Subcutaneous abdominal adipose tissue (tissue), 5 donors: ENCODE data around the gene VPREB1.
"Not testable (repeated sequence)": the region's sequence is repeated elsewhere in the genome, so short reads cannot be mapped to it uniquely, and the experiment has no call there.

Source experiments
- H3K27ac ChIP-seq: one replicate; pipeline ENCODE4 v1.7.0; 2013; ENCODE audit warnings: low read depth, mild to moderate bottlenecking, inconsistent platforms, low read length, moderate library complexity
- H3K27me3 ChIP-seq, 5 donors: one replicate each; pipeline ENCODE4 v1.7.0; 2013; ENCODE audit warnings: low read length in 5 of 5, inconsistent platforms in 1 of 5; ENCODE audit not compliant: control insufficient read depth in 5 of 5, insufficient read depth in 4 of 5
- H3K36me3 ChIP-seq, 5 donors: one replicate each; pipeline ENCODE4 v1.7.0; 2013; ENCODE audit warnings: low read length in 5 of 5; ENCODE audit not compliant: control insufficient read depth in 5 of 5, insufficient read depth in 5 of 5
- H3K4me1 ChIP-seq, 5 donors: one replicate each; pipeline ENCODE4 v1.7.0; 2013; ENCODE audit warnings: low read length in 5 of 5, mild to moderate bottlenecking in 3 of 5, moderate library complexity in 1 of 5; ENCODE audit not compliant: control insufficient read depth in 5 of 5, insufficient read depth in 5 of 5
- H3K4me3 ChIP-seq, 5 donors: one replicate each; pipeline ENCODE4 v1.7.0; 2013; ENCODE audit warnings: low read length in 5 of 5, low read depth in 1 of 5
- H3K9ac ChIP-seq, 5 donors: one replicate each; pipeline ENCODE4 v1.7.0; 2013; ENCODE audit warnings: low read length in 5 of 5, mild to moderate bottlenecking in 4 of 5, moderate library complexity in 3 of 5
- H3K9me3 ChIP-seq, 5 donors: one replicate each; pipeline ENCODE4 v1.7.0; 2013; ENCODE audit warnings: low read length in 5 of 5; ENCODE audit not compliant: control insufficient read depth in 5 of 5
- donor health status: healthy.
- donor health status: healthy.
- donor health status: healthy.
- donor health status: healthy.
- donor health status: healthy.

The VPREB1 gene

GRCh38 chr22:22214819-22215329, 29.7 kb upstream of the VPREB1 start:
- Histone ChIP-seq H3K27ac (no peak overlapping the region), H3K4me3 (no peak overlapping the region), H3K27me3 (peaks cover 0 to 18% (median 9%) of the 10 kb centered on the region in 5 donors), H3K9ac (no peak overlapping the region), H3K36me3 (no peaks in the 10 kb centered on the region), H3K4me1 (no peaks in the 10 kb centered on the region), H3K9me3 (no peaks in the 10 kb centered on the region)

GRCh38 chr22:22215659-22216449, 28.7 kb upstream of the VPREB1 start:
- no peak overlapping the region for H3K27ac ChIP-seq

GRCh38 chr22:22216450-22216959, 28.1 kb upstream of the VPREB1 start:
- Histone ChIP-seq H3K27me3 (peaks cover 0 to 6% (median 2%) of the 10 kb centered on the region in 5 donors), H3K27ac (no peak overlapping the region), H3K36me3 (no peaks in the 10 kb centered on the region), H3K4me3 (no peak overlapping the region), H3K9me3 (no peaks in the 10 kb centered on the region), H3K9ac (no peak overlapping the region), H3K4me1 (no peaks in the 10 kb centered on the region)

More at GRCh38 chr22:22215659-22216449, 28.7 kb upstream of the VPREB1 start:
- no peaks in the 10 kb centered on the region for H3K4me1 ChIP-seq
- no peak overlapping the region for H3K4me3 ChIP-seq
- H3K9me3 ChIP-seq, result no peaks in the 10 kb centered on the region
- no peak overlapping the region for H3K9ac ChIP-seq
- no peaks in the 10 kb centered on the region for H3K36me3 ChIP-seq
- H3K27me3 ChIP-seq, result peaks cover 0 to 13% (median 8%) of the 10 kb centered on the region in 5 donors

GRCh38 chr22:22218302-22218701, 26.3 kb upstream of the VPREB1 start:
- peaks cover 0 to 4% (median 0%) of the 10 kb centered on the region in 5 donors for H3K27me3 ChIP-seq
- no peaks in the 10 kb centered on the region for H3K36me3 ChIP-seq
- no peak overlapping the region for H3K9ac ChIP-seq
- H3K4me3 ChIP-seq, result no peak overlapping the region
- no peak overlapping the region for H3K27ac ChIP-seq
- H3K4me1 ChIP-seq, result no peaks in the 10 kb centered on the region
- no peaks in the 10 kb centered on the region for H3K9me3 ChIP-seq

GRCh38 chr22:22219140-22219996, 25.2 kb upstream of the VPREB1 start:
- H3K9me3 ChIP-seq, result no peaks in the 10 kb centered on the region
- H3K9ac ChIP-seq, result no peak overlapping the region
- peaks cover 0 to 2% (median 0%) of the 10 kb centered on the region in 5 donors for H3K27me3 ChIP-seq
- H3K4me1 ChIP-seq, result no peaks in the 10 kb centered on the region
- H3K27ac ChIP-seq, result no peak overlapping the region
- no peaks in the 10 kb centered on the region for H3K36me3 ChIP-seq
- no peak overlapping the region for H3K4me3 ChIP-seq

- H3K9me3 ChIP-seq, H3K36me3 ChIP-seq, H3K4me3 ChIP-seq, H3K9ac ChIP-seq, H3K4me1 ChIP-seq, H3K27me3 ChIP-seq, H3K27ac ChIP-seq: not testable (repeated sequence)
Observed at GRCh38 chr22:22221043-22221442, 23.5 kb upstream of the VPREB1 start.

- H3K4me1 ChIP-seq, result no peaks in the 10 kb centered on the region
- no peak overlapping the region for H3K9ac ChIP-seq
- H3K27me3 ChIP-seq, result peaks cover 0 to 2% (median 0%) of the 10 kb centered on the region in 5 donors
- no peaks in the 10 kb centered on the region for H3K9me3 ChIP-seq
- H3K36me3 ChIP-seq, result no peaks in the 10 kb centered on the region
- H3K4me3 ChIP-seq, result no peak overlapping the region
- no peak overlapping the region for H3K27ac ChIP-seq
Observed at GRCh38 chr22:22226448-22227187, 18.0 kb upstream of the VPREB1 start.

- H3K9ac ChIP-seq, result no peak overlapping the region
- H3K36me3 ChIP-seq, result no peaks in the 10 kb centered on the region
- H3K27me3 ChIP-seq, result peaks cover 0 to 2% (median 0%) of the 10 kb centered on the region in 5 donors
Observed at GRCh38 chr22:22228421-22228820, 16.2 kb upstream of the VPREB1 start.

GRCh38 chr22:22228921-22229320, 15.7 kb upstream of the VPREB1 start:
- Histone ChIP-seq H3K9ac (no peak overlapping the region), H3K27ac (no peak overlapping the region), H3K4me1 (no peaks in the 10 kb centered on the region), H3K36me3 (no peaks in the 10 kb centered on the region), H3K27me3 (peaks cover 0 to 2% (median 0%) of the 10 kb centered on the region in 5 donors), H3K9me3 (no peaks in the 10 kb centered on the region), H3K4me3 (no peak overlapping the region)

More at GRCh38 chr22:22228421-22228820, 16.2 kb upstream of the VPREB1 start:
- Histone ChIP-seq H3K9me3 (no peaks in the 10 kb centered on the region), H3K4me1 (no peaks in the 10 kb centered on the region), H3K4me3 (no peak overlapping the region), H3K27ac (no peak overlapping the region)
